ENCODE measurements around the gene ZNF793.

The ZNF793 gene

GRCh38 chr19:37572203-37572602 lies 65.5 kb downstream of the ZNF793 start:
- DNase-seq: no peak

- DNase-seq: no peak
These were observed 76.6 kb downstream of the ZNF793 start for GRCh38 chr19:37583340-37583739.
